ENCODE data around the gene LITAFD. TPM values are rescaled to one million over a fixed set of nuclear protein-coding genes. Genes with fewer than 3 reads are reported as not detected.

The LITAFD gene
- total and polyA plus RNA-seq, 9 of the 15 experiments (the other 6 are each of a cell fraction or from before 2014, with no cell fraction given): not detected

- no peak for TF ChIP-seq CEBPG (CRISPR knock-in tag; IDR thresholded peaks at IDR 0.05)
- TF ChIP-seq CEBPG (tag; conservative IDR thresholded peaks at IDR 0.05 in 1 of 2, IDR thresholded peaks at IDR 0.05 in 1 of 2): 0 out of 4 replicates have a peak, but pooled peaks of 1 of the 2 experiments have one; percentile 40
- TF ChIP-seq SMARCA5 (IDR thresholded peaks at IDR 0.05): no peak
- no peak for TF ChIP-seq ZNF696 (CRISPR knock-in tag; conservative IDR thresholded peaks at IDR 0.05)
- TF ChIP-seq ZNF699 (CRISPR knock-in tag; IDR thresholded peaks at IDR 0.05; ENCODE audit: insufficient replicate concordance): no peak
- no peak for TF ChIP-seq ZBTB12 (CRISPR knock-in tag; IDR thresholded peaks at IDR 0.05)
- peak; percentile 42; the same call in 1 of the 2 replicates for TF ChIP-seq CHAMP1 (IDR thresholded peaks at IDR 0.05)
- TF ChIP-seq ZKSCAN1 (IDR thresholded peaks at IDR 0.05; ENCODE audit: low read depth, low read length): no peak
- no peak for TF ChIP-seq ZNF436 (CRISPR knock-in tag; IDR thresholded peaks at IDR 0.05)
- no peak for TF ChIP-seq ZNF695 (CRISPR knock-in tag; IDR thresholded peaks at IDR 0.05)
- TF ChIP-seq SRF (CRISPR knock-in tag; IDR thresholded peaks at IDR 0.05): 0 out of 4 replicates have a peak, but pooled peaks of 1 of the 2 experiments have one; percentile 26
- TF ChIP-seq SUPT5H (IDR thresholded peaks at IDR 0.05): no peak
- TF ChIP-seq CC2D1A (IDR thresholded peaks at IDR 0.05): no peak
- TF ChIP-seq HDAC2 (IDR thresholded peaks at IDR 0.05): peak; percentile 69; the same call in 1 of the 2 replicates
- TF ChIP-seq EGR1 (conservative IDR thresholded peaks at IDR 0.05): 0 out of 2 replicates have a peak, but pooled peaks have one; percentile 10
- TF ChIP-seq HDAC1 (IDR thresholded peaks at IDR 0.05): peak in 1 of 2 experiments; percentile 27; a peak in 1 of 4 replicates
- peak; percentile 95 for TF ChIP-seq MIER1 (IDR thresholded peaks at IDR 0.05; ENCODE audit: low read depth)
- no peak for TF ChIP-seq SREBF1 (IDR thresholded peaks at IDR 0.05; ENCODE audit: borderline replicate concordance, low read depth, low read length)
- TF ChIP-seq SAFB (IDR thresholded peaks at IDR 0.05; ENCODE audit: borderline replicate concordance, low read depth, low read length): no peak
- TF ChIP-seq ZNF785 (CRISPR knock-in tag; IDR thresholded peaks at IDR 0.05): no peak
- no peak for TF ChIP-seq MTA2 (IDR thresholded peaks at IDR 0.05; ENCODE audit: low read depth)
- peak in 1 of 2 experiments; percentile 27; a peak in 1 of 4 replicates for TF ChIP-seq MNT (conservative IDR thresholded peaks at IDR 0.05)
- no peak for TF ChIP-seq HEY1 (CRISPR knock-in tag; IDR thresholded peaks at IDR 0.05; ENCODE audit: borderline replicate concordance)
- no peak for TF ChIP-seq SMARCA4 (IDR thresholded peaks at IDR 0.05)
- TF ChIP-seq CXXC5 (CRISPR knock-in tag; IDR thresholded peaks at IDR 0.05): peak; percentile 29; the same call in 1 of the 2 replicates
- peak in 1 of 2 experiments; percentile 63; a peak in 1 of 4 replicates for TF ChIP-seq RCOR1 (IDR thresholded peaks at IDR 0.05; ENCODE audit: borderline replicate concordance in 1 of 2, low read depth in 2 of 2, low read length in 2 of 2)
- TF ChIP-seq EHMT2 (IDR thresholded peaks at IDR 0.05): peak; percentile 99
- no peak for TF ChIP-seq RBM17 (IDR thresholded peaks at IDR 0.05; ENCODE audit: borderline replicate concordance, low read depth, low read length)
Observed at GRCh38 chr16:8931859-8932258, 49.7 kb downstream of the LITAFD start (continued).
